ENCODE data around the gene CDKL1. TPM values are rescaled to one million over a fixed set of nuclear protein-coding genes. Genes with fewer than 3 reads are reported as not detected.
A peak's percentile ranks its signal among the peaks of the same experiment; 100 is the strongest.
"Not testable (repeated sequence)": the region's sequence is repeated elsewhere in the genome, so short reads cannot be mapped to it uniquely, and the experiment has no call there.

CDKL1 gene
- polyA plus RNA-seq, 3 donors, result 6.1 to 9.6 (median 7.7) TPM

DNA sequence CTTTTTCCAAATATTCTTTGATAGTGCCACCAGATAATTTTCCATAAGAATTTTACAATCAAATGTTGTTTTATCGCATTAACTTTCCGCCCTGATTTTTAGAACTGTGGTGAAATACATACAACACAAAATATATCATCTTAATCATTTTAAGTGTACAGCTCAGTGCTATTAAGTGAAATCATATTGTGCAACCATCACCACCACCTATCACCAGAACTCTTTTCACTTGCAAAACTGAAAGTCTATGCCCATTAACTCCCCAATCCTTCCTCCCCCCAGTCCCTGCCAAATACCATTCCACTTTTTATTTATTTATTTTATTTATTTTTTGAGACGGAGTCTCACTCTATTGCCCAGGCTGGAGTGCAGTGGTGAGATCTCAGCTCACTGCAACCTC, 36.6 kb downstream of the CDKL1 start:
- no peak for DNase-seq

GRCh38 chr14:50359631-50360030, 37.0 kb downstream of the CDKL1 start:
- DNase-seq, result no peak

DNA sequence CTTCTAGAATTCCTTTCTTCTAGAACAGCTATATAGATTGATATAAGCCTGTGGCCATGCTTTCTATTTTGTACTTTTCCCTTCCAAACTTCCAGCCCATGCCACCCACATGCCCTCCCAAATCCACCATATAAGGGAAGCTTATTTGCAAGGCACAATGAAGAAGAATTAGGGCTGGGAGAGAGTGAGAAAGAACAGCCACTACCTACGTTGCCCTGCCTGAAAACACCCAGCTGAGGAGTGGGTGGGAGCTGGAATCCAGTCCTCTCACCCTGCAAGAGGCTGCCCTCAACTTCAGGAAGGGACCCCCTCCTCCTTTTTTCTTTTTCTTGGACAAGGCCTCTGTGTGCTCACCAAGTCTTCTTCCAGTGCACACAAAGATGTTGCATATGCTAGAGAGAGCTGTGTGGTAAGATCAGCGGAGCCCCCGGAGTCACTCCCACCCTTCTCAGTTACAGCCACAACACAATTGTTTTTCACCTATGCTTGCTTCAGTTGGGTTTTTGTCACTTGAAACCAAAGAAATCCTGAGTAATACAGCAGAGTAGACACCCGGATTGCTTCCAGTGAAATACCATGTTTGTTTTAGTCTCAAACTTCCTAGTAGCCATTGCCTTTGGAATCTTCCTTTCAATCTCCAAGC, 38.8 kb downstream of the CDKL1 start:
- peak; percentile 61 for DNase-seq

- no peak for DNase-seq
Measured at GRCh38 chr14:50357124-50357523, 39.6 kb downstream of the CDKL1 start.

DNA sequence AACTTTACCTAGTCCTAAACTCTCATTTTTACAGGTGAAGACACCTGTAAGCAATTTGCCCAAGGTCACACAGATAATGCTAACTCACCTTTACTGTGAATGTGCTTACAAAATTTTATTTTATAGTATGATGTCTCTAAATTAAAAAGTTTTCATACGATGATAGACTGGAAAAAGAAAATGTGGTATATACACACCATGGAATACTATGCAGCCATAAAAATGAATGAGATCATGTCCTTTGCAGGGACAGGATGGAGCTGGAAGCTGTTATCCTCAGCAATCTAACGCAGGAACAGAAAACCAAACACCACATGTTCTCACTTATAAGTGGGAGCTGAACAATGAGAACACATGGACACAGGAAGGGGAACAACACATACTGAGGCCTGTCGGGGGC, 40.4 kb downstream of the CDKL1 start:
- not testable (repeated sequence) for DNase-seq

- no peak for DNase-seq
Measured at GRCh38 chr14:50355692-50356091, 41.0 kb downstream of the CDKL1 start.

GRCh38 chr14:50354527-50354926, 42.2 kb downstream of the CDKL1 start:
- DNase-seq, result no peak

DNA sequence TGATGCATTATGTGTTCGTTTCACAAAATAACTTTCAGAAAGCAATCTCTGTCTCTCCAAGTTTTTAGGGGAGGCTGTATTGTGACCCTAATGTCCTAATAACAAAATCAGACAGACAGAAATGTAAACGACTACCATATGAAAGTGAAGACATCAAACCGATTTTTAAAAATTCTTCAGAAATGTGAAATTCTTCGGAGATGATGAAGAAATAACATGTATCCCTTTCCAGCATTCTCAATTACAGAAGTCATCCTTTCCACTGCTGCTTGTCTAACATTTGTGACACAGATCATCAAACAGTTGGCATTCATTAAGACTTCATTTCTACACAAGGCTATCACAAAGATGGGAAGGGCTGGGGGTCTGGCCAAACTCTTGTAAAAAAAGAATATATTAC, 43.6 kb downstream of the CDKL1 start:
- DNase-seq, result no peak

- DNase-seq, result no peak
Measured at GRCh38 chr14:50352584-50352983, 44.1 kb downstream of the CDKL1 start.

DNA sequence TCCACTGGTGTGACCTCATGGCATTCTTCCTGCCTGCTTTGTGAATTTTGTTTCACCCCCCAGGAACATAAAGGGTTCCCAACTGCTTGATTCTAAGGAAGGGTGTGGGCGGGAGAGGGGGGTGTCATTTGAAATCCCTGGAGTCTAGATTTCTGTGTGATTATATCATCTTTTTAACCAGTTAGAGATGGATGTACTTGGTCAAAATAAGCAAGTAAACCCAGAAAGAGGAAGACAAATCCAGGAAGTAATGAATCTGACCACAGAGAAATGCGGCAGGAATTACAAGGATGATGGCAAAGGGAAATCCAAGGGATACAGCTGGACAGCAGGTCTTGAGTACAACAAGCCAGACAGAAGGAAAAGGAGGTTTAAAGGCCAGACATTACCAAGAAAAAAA, 45.7 kb downstream of the CDKL1 start:
- no peak for DNase-seq

GRCh38 chr14:50348933-50349332, 47.7 kb downstream of the CDKL1 start:
- DNase-seq, result no peak

DNA sequence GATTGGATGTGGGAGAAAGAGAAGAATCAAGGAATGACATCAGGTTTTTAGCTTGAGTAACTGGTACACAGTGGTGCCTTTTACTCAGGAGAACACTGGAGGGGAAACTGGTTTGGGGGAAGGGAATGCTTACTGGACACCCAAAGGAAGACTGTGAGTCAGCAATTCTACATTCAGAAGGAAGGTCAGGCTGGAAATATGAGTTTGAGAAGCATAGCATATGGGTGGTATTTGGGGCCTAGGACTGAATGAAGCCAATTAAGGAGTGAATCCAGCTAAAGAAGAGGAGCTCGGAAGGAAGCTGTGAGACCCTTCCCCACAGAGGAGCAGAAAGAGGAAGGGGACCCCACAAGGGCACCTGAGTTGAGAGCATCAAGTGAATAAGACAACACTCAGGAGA, 49.2 kb downstream of the CDKL1 start:
- no peak for DNase-seq

- DNase-seq, result peak; percentile 64
Measured at GRCh38 chr14:50345846-50346422, 50.7 kb downstream of the CDKL1 start.

- no peak for DNase-seq
Measured at GRCh38 chr14:50344876-50345563, 51.7 kb downstream of the CDKL1 start.

DNA sequence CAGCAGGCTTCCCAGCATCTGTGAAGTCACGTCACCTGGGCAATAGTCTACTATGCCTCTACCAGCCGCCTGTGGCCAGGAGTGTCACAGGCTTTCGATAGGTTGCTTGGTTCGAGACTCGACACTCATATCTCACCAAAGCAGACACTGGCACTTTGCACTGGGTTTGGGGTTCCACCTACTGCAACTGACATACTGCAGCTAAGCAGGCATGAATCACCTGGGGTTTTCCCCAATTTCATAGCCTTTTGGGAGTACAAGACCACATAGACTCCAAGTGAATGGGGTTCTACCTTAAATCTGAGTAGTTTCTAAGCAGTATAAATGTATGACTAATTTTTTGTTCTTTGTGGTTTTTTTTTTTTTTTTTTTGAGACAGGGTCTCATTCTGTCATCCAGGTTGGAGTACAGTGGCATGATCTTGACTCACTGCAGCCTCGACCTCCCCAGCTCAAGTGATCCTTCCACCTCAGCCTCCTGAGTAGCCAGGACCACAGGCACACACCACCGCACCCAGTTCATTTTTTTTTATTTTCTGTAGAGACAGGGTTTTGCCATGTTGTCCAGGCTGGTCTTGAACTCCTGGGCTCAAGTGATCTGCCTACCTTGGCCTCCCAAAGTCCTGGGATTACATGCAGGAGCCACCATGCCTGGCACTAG, 52.4 kb downstream of the CDKL1 start:
- no peak for DNase-seq

DNA sequence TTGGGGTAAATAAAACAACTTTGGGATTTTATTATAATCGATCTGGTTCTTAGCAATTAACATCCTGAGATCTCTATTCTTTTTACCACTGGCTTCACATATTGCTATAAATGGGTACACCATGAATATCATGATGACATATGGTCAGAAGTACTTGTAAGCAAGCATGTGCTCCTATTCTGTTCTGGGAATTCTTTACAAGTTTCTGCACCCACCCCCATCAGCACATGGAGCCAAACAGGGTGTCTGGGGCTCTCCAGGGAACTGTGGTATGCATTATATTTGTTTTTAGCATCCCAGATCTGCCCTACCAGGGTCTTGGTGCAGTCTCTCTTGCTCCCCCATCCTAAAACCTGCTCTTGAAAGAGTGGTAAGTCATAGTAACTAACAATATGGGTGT, 53.2 kb downstream of the CDKL1 start:
- no peak for DNase-seq

DNA sequence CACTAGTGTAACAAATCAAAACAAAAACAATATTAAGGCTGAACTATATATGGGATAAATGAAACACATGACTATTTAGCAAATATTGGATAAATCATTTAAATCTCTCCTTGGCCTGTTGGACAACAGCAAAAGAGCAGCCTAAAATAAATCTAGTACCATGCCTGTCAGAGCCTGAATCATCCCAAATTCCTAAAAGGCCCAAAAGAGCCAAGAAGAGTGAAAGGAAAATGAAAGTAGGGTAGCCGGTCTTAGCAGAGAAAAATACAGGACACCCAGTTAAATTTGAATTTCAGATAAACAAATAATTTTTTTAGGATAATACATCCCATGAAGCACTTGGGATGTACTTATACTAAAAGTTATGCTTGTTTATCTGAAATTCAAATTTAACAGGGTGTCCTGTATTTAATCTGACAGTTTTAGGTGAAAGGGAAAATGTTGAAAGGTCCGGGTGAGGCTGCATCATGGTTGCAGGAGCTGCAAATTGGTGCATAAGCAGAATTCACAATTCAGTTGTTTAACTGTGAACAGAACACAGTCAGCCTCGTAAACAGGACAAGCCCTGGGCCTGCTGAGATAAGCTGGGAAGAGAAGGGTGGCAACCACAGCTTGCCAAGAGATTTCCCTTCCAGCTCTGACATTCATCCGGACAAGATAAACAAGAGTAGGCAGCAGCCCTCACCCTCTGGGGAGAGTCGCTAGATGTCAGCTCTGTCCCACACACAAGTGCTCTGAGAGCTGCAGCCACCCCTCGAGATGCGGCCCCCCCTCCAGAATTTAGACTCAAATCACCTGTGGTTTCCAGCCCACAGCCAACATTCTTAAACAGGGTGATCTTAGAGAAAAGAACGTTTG, 54.2 kb downstream of the CDKL1 start:
- DNase-seq, result peak; percentile 53

- no peak for DNase-seq
Measured at GRCh38 chr14:50340963-50341362, 55.7 kb downstream of the CDKL1 start.

DNA sequence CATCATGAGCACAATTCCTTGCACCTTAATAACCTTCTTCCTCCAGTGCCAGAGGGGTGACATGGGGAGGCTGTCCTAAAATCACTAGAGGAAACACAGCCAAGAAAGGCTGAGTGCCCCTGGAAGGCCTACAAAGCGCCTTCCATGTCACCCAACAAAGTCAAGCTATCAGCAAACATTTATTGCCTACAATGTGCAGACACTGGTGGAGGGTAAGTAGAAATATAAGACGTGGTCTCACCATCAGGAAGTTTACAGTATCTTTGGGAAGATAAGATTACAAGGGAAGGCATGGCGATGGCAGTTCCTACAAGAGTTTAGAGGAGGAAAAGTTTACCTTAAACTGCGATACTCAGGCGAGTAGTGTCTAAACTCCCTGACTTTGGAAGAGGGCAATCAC, 56.6 kb downstream of the CDKL1 start:
- DNase-seq, result no peak

DNA sequence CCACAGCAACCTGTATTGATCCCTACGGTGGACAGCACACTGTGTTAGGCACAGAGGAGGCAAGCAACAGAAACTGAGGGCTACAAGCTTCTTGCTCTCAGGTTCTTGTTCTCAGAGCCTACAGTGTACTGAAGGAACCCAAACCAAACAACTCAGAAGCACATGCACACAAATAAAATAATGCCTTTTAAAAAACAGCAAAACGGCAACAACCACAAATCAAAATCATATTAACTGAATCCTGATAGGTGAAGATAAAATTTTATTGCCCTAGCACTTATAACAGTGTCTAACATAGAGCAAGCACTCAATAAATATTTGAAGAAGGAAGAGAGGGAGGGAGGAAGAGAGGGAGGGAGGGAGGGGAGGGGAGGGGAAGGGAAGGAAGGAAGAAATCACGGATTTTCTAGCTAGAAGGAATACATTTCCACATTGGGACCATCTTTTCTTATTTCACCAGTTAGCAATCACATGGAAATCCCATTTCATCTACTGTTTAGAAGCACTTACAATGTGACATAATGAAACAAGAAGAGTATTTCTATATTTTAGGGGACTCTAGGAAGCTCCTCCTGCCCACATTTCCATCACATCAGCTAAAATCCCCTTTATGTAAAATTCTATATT, 57.4 kb downstream of the CDKL1 start:
- no peak for DNase-seq

- no peak for DNase-seq
Measured at GRCh38 chr14:50338587-50338986, 58.1 kb downstream of the CDKL1 start.

All from renal pelvis (tissue), 4 donors.